HEK293 (cell line): Measurements from ENCODE around the gene LGR5.

Source experiments
- CTCF ChIA-PET: fragments of 350-600 bp; formaldehyde crosslinking; extraction: SDS; loops from one replicate; lab custom pipeline; 2021; ENCODE audit warnings: antibody characterized with exemption; lab: Yijun Ruan, JAX
- POLR2A ChIA-PET: fragments of 300-600 bp; formaldehyde crosslinking; extraction: SDS; loops from one replicate; lab custom pipeline; 2020; ENCODE audit warnings: antibody characterized with exemption, inconsistent platforms; lab: Yijun Ruan, JAX
- H3K27ac ChIP-seq: fragments of 200-500 bp; sonication (Bioruptor generic); 2 replicates; pipeline ENCODE4 v1.5.1; 2014; ENCODE audit warnings: low read depth, low read length, control low read depth, inconsistent platforms; ENCODE audit errors: extremely low read depth
- H3K36me3 ChIP-seq, 2 experiments: fragments of 200-500 bp in 1 of 2; sonication (Bioruptor generic) in 1 of 2; 1 replicate in 1 of 2; 2 replicates in 1 of 2; pipeline ENCODE4 v1.5.1; 2014 to 2017; ENCODE audit warnings: inconsistent platforms in 2 of 2, low read length in 2 of 2; ENCODE audit not compliant: control insufficient read depth in 2 of 2, insufficient read depth in 1 of 2
- H3K4me1 ChIP-seq: fragments of 200-500 bp; sonication (Bioruptor generic); 2 replicates; pipeline ENCODE4 v1.5.1; 2014; ENCODE audit warnings: mild to moderate bottlenecking, low read length, inconsistent platforms; ENCODE audit not compliant: control insufficient read depth, insufficient read depth
- H3K4me3 ChIP-seq: 2 replicates; pipeline ENCODE4 v1.5.1; 2011; ENCODE audit warnings: low read depth, mild to moderate bottlenecking, control low read depth, low read length, moderate library complexity
- H3K9me3 ChIP-seq: fragments of 200-500 bp; sonication (Bioruptor generic); 2 replicates; pipeline ENCODE4 v1.5.1; 2014; ENCODE audit warnings: low read depth, low read length, inconsistent platforms; ENCODE audit not compliant: control insufficient read depth, insufficient read depth
- ATF2 ChIP-seq: fragments of 450-650 bp; formaldehyde crosslinking; IDR thresholded peaks from 2 replicates; pipeline ENCODE4 v1.5.1; 2016; ENCODE audit warnings: missing biosample characterization, missing genetic modification characterization, low read depth
- BCL11B ChIP-seq: fragments of 450-650 bp; formaldehyde crosslinking; IDR thresholded peaks from 2 replicates; pipeline ENCODE4 v1.5.1; 2016; ENCODE audit warnings: low read depth, missing biosample characterization, missing genetic modification characterization
- IKZF3 ChIP-seq: fragments of 450-650 bp; IDR thresholded peaks from 2 replicates; pipeline ENCODE4 v1.5.0; 2018; ENCODE audit warnings: missing biosample characterization, mild to moderate bottlenecking, missing genetic modification characterization, moderate library complexity
- KLF8 ChIP-seq: fragments of 450-650 bp; formaldehyde crosslinking; IDR thresholded peaks from 2 replicates; pipeline ENCODE4 v1.5.1; 2016; ENCODE audit warnings: missing biosample characterization, missing genetic modification characterization
- SP7 ChIP-seq: fragments of 450-650 bp; formaldehyde crosslinking; IDR thresholded peaks from 2 replicates; pipeline ENCODE4 v1.5.1; 2016; ENCODE audit warnings: missing biosample characterization, missing genetic modification characterization
- ZBTB11 ChIP-seq: fragments of 450-650 bp; formaldehyde crosslinking; conservative IDR thresholded peaks from 2 replicates; pipeline ENCODE4 v1.5.1; 2016; ENCODE audit warnings: low read depth, missing biosample characterization, missing genetic modification characterization
- ZBTB21 ChIP-seq: fragments of 450-650 bp; formaldehyde crosslinking; IDR thresholded peaks from 2 replicates; pipeline ENCODE4 v1.5.1; 2017; ENCODE audit warnings: missing biosample characterization, missing genetic modification characterization
- ZBTB7A ChIP-seq: fragments of 450-650 bp; formaldehyde crosslinking; IDR thresholded peaks from 2 replicates; pipeline ENCODE4 v1.5.1; 2016; ENCODE audit warnings: low read depth, missing biosample characterization, missing genetic modification characterization
- ZFP37 ChIP-seq: fragments of 450-650 bp; formaldehyde crosslinking; IDR thresholded peaks from 2 replicates; pipeline ENCODE4 v1.5.1; 2016; ENCODE audit warnings: missing biosample characterization, missing genetic modification characterization
- ZNF10 ChIP-seq: fragments of 450-650 bp; formaldehyde crosslinking; IDR thresholded peaks from 2 replicates; pipeline ENCODE4 v1.5.1; 2017; ENCODE audit warnings: missing biosample characterization, missing genetic modification characterization
- ZNF112 ChIP-seq: fragments of 450-650 bp; formaldehyde crosslinking; IDR thresholded peaks from 2 replicates; pipeline ENCODE4 v1.5.0; 2017; ENCODE audit warnings: missing biosample characterization, missing genetic modification characterization
- ZNF138 ChIP-seq: fragments of 450-650 bp; formaldehyde crosslinking; IDR thresholded peaks from 2 replicates; pipeline ENCODE4 v1.5.1; 2016; ENCODE audit warnings: missing biosample characterization, missing genetic modification characterization, borderline replicate concordance
- ZNF169 ChIP-seq: fragments of 450-650 bp; formaldehyde crosslinking; IDR thresholded peaks from 2 replicates; pipeline ENCODE4 v1.5.1; 2016; ENCODE audit warnings: missing biosample characterization, missing genetic modification characterization
- ZNF174 ChIP-seq: fragments of 450-650 bp; formaldehyde crosslinking; IDR thresholded peaks from 2 replicates; pipeline ENCODE4 v1.5.0; 2017; ENCODE audit warnings: missing biosample characterization, mild to moderate bottlenecking, missing genetic modification characterization
- ZNF2 ChIP-seq: fragments of 450-650 bp; formaldehyde crosslinking; IDR thresholded peaks from 2 replicates; pipeline ENCODE4 v1.5.1; 2016; ENCODE audit warnings: missing biosample characterization, missing genetic modification characterization
- ZNF214 ChIP-seq: fragments of 450-650 bp; formaldehyde crosslinking; IDR thresholded peaks from 2 replicates; pipeline ENCODE4 v1.5.1; 2017; ENCODE audit warnings: missing biosample characterization, mild to moderate bottlenecking, missing genetic modification characterization, borderline replicate concordance
- ZNF266 ChIP-seq: fragments of 450-650 bp; formaldehyde crosslinking; IDR thresholded peaks from 2 replicates; pipeline ENCODE4 v1.5.1; 2016; ENCODE audit warnings: missing biosample characterization, missing genetic modification characterization, low read depth
- ZNF274 ChIP-seq, 2 experiments: fragments of 200-500 bp in 1 of 2; fragments of 450-650 bp in 1 of 2; sonication (Bioruptor generic) in 1 of 2; formaldehyde crosslinking in 1 of 2; IDR thresholded peaks; 2 replicates each; pipeline versions ENCODE4 v1.5.1 to v1.6.1; 2014 to 2016; ENCODE audit warnings: borderline replicate concordance in 1 of 2, inconsistent platforms in 1 of 2, low read length in 1 of 2, missing biosample characterization in 1 of 2, missing genetic modification characterization in 1 of 2
- ZNF280D ChIP-seq: fragments of 450-650 bp; formaldehyde crosslinking; IDR thresholded peaks from 2 replicates; pipeline ENCODE4 v1.5.1; 2016; ENCODE audit warnings: missing biosample characterization, missing genetic modification characterization
- ZNF341 ChIP-seq: fragments of 450-650 bp; formaldehyde crosslinking; IDR thresholded peaks from 2 replicates; pipeline ENCODE4; 2016; ENCODE audit warnings: low read depth, missing biosample characterization, missing genetic modification characterization
- ZNF354C ChIP-seq: fragments of 450-650 bp; formaldehyde crosslinking; IDR thresholded peaks from 2 replicates; pipeline ENCODE4 v1.5.1; 2016; ENCODE audit warnings: missing biosample characterization, missing genetic modification characterization, low read depth, borderline replicate concordance
- ZNF600 ChIP-seq: fragments of 450-650 bp; formaldehyde crosslinking; IDR thresholded peaks from 2 replicates; pipeline ENCODE4 v1.5.1; 2016; ENCODE audit warnings: missing biosample characterization, missing genetic modification characterization
- ZNF623 ChIP-seq: fragments of 450-650 bp; formaldehyde crosslinking; IDR thresholded peaks from 2 replicates; pipeline ENCODE4 v1.5.1; 2016; ENCODE audit warnings: missing biosample characterization, missing genetic modification characterization
- ZNF629 ChIP-seq: fragments of 450-650 bp; formaldehyde crosslinking; IDR thresholded peaks from 2 replicates; pipeline ENCODE4 v1.5.1; 2017; ENCODE audit warnings: missing biosample characterization, missing genetic modification characterization
- ZNF639 ChIP-seq: fragments of 450-650 bp; formaldehyde crosslinking; IDR thresholded peaks from 2 replicates; pipeline ENCODE4 v1.5.1; 2016; ENCODE audit warnings: missing biosample characterization, missing genetic modification characterization
- ZNF791 ChIP-seq: fragments of 450-650 bp; formaldehyde crosslinking; IDR thresholded peaks from 2 replicates; pipeline ENCODE4 v1.5.1; 2016; ENCODE audit warnings: missing biosample characterization, missing genetic modification characterization
- TF ChIP-seq, protein P1 (sequence below): fragments of 450-650 bp; formaldehyde crosslinking; IDR thresholded peaks from 2 replicates; pipeline ENCODE4 v1.5.1; 2016; ENCODE audit warnings: missing biosample characterization, missing genetic modification characterization

LGR5 gene

DNA sequence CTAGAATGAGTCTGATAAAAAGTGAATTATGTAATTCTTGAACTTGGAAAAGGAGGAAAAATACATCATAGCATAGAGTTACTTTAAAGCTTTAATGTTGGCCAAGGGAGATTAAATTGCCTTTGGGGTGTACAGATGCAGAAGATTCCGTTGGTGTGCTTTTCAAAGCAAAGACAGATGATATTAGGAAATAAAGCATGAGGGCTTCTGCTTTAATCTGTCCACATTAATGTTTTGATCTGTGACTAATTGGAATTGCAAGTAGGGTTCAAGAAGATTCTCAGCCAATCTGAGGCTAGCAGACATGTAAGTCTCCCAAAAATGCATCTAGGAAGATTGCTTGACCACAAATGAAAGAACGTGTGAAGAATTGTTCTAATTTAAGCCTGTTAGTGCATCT, 35.2 kb downstream of the LGR5 start (continued):
- TF ChIP-seq ZBTB11 (tag by site-specific recombination), result no peak
- TF ChIP-seq ZNF274 (IDR thresholded peaks at IDR 0.05; ENCODE audit: low read length), result no peak
- no peak for TF ChIP-seq ZNF274 (tag by site-specific recombination; IDR thresholded peaks at IDR 0.05; ENCODE audit: borderline replicate concordance)
- TF ChIP-seq ZNF112 (tag by site-specific recombination), result no peak
- TF ChIP-seq BCL11B (tag by site-specific recombination), result no peak
- TF ChIP-seq ZNF280D, result no peak

- Histone ChIP-seq H3K27ac (no peak overlapping the region), H3K9me3 (no peaks in the 10 kb centered on the region), H3K4me3 (no peak overlapping the region), H3K36me3 (no peaks in the 10 kb centered on the region), H3K4me1 (peaks cover 8% of the 10 kb centered on the region)
- ChIA-PET CTCF (interaction anchor here (0.5 to 0.8 kb wide), 2 partner anchors 22 to 81 kb away, joined by 3 to 5 read pairs; no protein-coding TSS in a partner anchor), POLR2A (no interaction called here)
- TF ChIP-seq ZNF169 (tag by site-specific recombination) (no peak), ZNF10 (no peak), ZNF174 (tag by site-specific recombination) (no peak), ZNF791 (tag by site-specific recombination) (no peak), ZNF600 (tag by site-specific recombination) (peak; percentile 98), IKZF3 (tag by site-specific recombination) (peak; percentile 56; the same call in 1 of the 2 replicates), SP7 (tag by site-specific recombination) (0 out of 2 replicates have a peak, but pooled peaks have one; percentile 31), ZNF639 (tag by site-specific recombination) (0 out of 2 replicates have a peak, but pooled peaks have one; percentile 46), ZNF2 (tag by site-specific recombination) (no peak), ATF2 (tag by site-specific recombination) (peak; percentile 93), ZNF266 (no peak), ZNF341 (tag by site-specific recombination) (peak; percentile 84), ZNF138 (tag by site-specific recombination) (no peak), KLF8 (tag by site-specific recombination) (peak; percentile 43; the same call in 1 of the 2 replicates), ZNF214 (tag by site-specific recombination) (no peak), ZBTB7A (tag by site-specific recombination) (no peak), ZBTB21 (0 out of 2 replicates have a peak, but pooled peaks have one; percentile 35), ZNF623 (no peak), ZNF629 (tag by site-specific recombination) (peak; percentile 79), ZFP37 (tag by site-specific recombination) (no peak), ZNF354C (tag by site-specific recombination) (no peak)
- TF ChIP-seq, protein P1, sequence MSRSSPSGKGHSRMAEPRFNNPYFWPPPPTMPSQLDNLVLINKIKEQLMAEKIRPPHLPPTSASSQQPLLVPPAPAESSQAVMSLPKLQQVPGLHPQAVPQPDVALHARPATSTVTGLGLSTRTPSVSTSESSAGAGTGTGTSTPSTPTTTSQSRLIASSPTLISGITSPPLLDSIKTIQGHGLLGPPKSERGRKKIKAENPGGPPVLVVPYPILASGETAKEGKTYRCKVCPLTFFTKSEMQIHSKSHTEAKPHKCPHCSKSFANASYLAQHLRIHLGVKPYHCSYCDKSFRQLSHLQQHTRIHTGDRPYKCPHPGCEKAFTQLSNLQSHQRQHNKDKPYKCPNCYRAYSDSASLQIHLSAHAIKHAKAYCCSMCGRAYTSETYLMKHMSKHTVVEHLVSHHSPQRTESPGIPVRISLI (tag by site-specific recombination), result 0 out of 2 replicates have a peak, but pooled peaks have one; percentile 11
Measured at GRCh38 chr12:71475280-71475679, 35.7 kb downstream of the LGR5 start.
